DOHH2 (cell line): ENCODE data around the gene KLHL15.
"Not testable (repeated sequence)": the region's sequence is repeated elsewhere in the genome, so short reads cannot be mapped to it uniquely, and the experiment has no call there.

Source experiments
- EZH2phosphoT487 ChIP-seq: fragments of 200-600 bp; sonication (generic); IDR thresholded peaks from 2 replicates; pipeline ENCODE4 v1.6.1; 2017; ENCODE audit warnings: borderline replicate concordance, mild to moderate bottlenecking, antibody characterized with exemption, low read length, moderate library complexity, mixed read lengths
- TF ChIP-seq, protein P1 (sequence below): fragments of 200-600 bp; sonication (generic); IDR thresholded peaks from one replicate; pipeline ENCODE4 v1.5.1; 2014; ENCODE audit warnings: antibody characterized with exemption, mild to moderate bottlenecking, low read depth, low read length; ENCODE audit not compliant: poor library complexity, severe bottlenecking

- TF ChIP-seq, protein P1, sequence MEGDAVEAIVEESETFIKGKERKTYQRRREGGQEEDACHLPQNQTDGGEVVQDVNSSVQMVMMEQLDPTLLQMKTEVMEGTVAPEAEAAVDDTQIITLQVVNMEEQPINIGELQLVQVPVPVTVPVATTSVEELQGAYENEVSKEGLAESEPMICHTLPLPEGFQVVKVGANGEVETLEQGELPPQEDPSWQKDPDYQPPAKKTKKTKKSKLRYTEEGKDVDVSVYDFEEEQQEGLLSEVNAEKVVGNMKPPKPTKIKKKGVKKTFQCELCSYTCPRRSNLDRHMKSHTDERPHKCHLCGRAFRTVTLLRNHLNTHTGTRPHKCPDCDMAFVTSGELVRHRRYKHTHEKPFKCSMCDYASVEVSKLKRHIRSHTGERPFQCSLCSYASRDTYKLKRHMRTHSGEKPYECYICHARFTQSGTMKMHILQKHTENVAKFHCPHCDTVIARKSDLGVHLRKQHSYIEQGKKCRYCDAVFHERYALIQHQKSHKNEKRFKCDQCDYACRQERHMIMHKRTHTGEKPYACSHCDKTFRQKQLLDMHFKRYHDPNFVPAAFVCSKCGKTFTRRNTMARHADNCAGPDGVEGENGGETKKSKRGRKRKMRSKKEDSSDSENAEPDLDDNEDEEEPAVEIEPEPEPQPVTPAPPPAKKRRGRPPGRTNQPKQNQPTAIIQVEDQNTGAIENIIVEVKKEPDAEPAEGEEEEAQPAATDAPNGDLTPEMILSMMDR: not testable (repeated sequence)
- TF ChIP-seq EZH2phosphoT487: not testable (repeated sequence)
Measured at GRCh38 chrX:24046060-24046459, 19.1 kb upstream of the KLHL15 start.
